ENCODE measurements around the gene PLEKHO2. TPM values are rescaled to one million over a fixed set of nuclear protein-coding genes. Genes with fewer than 3 reads are reported as not detected.

Gene PLEKHO2
- total RNA-seq, 1 experiment from 2014 or later, result 7.9 TPM

DNA sequence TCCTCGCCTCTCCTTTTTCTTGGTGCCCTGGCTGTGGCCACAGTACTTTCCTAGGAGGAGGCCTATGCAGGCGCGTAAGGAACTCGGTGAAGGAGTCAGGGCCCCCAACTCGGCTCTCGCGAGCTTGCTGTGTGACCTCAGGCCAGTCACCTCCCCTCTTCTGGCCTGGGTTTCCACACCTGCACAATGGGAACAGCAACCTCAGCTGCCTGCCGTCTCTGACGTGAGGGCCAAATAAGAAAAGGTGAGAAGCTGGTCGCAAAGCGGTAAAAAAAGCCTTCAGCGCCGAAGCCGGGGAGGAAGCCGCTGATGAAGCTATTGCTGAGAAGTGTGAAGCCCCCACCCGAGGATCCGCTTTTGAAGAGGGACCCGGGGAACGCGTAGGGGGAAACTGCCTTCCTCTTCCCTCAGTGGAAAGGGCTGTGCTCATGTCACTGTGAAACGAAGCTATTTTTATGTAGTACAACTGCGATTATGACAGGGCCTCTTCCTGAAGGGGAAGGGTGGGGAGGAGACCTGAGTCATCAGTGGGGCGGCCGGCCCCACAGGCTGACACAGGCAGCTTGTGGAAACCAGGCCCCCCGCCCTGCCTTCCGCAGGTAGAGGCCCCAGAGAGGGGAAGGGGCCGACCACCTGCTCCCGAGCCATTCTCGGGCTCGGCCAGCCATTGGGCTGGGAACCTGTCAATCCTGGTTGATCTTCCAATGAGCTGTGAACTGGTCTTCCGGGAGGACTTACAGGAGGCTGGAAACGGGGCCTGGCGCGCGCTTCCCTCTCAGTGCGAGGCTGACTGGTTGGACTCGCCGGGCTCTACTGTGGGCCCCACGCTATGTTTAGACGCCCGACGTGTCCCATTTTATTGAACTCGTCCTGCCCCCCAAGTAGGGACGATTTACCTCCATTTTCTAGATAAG is 52.0 kb downstream of the PLEKHO2 start:
- no peak for TF ChIP-seq EZH2 (IDR thresholded peaks at IDR 0.05; ENCODE audit: low read depth)
- TF ChIP-seq, protein P1, sequence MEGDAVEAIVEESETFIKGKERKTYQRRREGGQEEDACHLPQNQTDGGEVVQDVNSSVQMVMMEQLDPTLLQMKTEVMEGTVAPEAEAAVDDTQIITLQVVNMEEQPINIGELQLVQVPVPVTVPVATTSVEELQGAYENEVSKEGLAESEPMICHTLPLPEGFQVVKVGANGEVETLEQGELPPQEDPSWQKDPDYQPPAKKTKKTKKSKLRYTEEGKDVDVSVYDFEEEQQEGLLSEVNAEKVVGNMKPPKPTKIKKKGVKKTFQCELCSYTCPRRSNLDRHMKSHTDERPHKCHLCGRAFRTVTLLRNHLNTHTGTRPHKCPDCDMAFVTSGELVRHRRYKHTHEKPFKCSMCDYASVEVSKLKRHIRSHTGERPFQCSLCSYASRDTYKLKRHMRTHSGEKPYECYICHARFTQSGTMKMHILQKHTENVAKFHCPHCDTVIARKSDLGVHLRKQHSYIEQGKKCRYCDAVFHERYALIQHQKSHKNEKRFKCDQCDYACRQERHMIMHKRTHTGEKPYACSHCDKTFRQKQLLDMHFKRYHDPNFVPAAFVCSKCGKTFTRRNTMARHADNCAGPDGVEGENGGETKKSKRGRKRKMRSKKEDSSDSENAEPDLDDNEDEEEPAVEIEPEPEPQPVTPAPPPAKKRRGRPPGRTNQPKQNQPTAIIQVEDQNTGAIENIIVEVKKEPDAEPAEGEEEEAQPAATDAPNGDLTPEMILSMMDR (conservative IDR thresholded peaks at IDR 0.05), result no peak

GRCh38 chr15:64894395-64895056 is 52.8 kb downstream of the PLEKHO2 start:
- no peaks in the 10 kb centered on the region for H3K27me3 ChIP-seq (ENCODE audit: insufficient read depth, low read depth)
- H3K27ac ChIP-seq, result peak overlapping the region; percentile 71
- intact Hi-C loops (cut with micrococcal nuclease; ENCODE audit: unreplicated experiment), result loop anchor here (2.0 kb wide), 2 partner anchors 44 to 54 kb away; partner anchors contain the start of gene PLEKHO2
- H4K20me1 ChIP-seq (ENCODE audit: insufficient read depth), result no peaks in the 10 kb centered on the region
- no peaks in the 10 kb centered on the region for H3K36me3 ChIP-seq (ENCODE audit: low read depth)
- peak overlapping the region; percentile 52; the same call in 1 of the 2 replicates for H3K4me3 ChIP-seq
- H3K9me3 ChIP-seq (ENCODE audit: insufficient read depth, low read depth), result no peaks in the 10 kb centered on the region
- H2AFZ ChIP-seq, result peak overlapping the region; percentile 77
- peaks cover 11% of the 10 kb centered on the region; the same call in 1 of the 2 replicates for H3F3A ChIP-seq (ENCODE audit: insufficient read depth, low read depth)
- ChIA-PET POLR2A (ENCODE audit: unreplicated experiment) (interaction anchor here (0.5 to 0.6 kb wide), 4 partner anchors 69 to 410 kb away, joined by 3 to 5 read pairs (median 4); partner anchors contain the start of genes PIF1 and RNU5B-1), CTCF (interaction anchor here (0.5 to 0.6 kb wide), 2 partner anchors 61 to 292 kb away, joined by 5 to 9 read pairs; no protein-coding TSS in a partner anchor)
- H3K4me1 ChIP-seq (replicated peaks; ENCODE audit: insufficient read depth), result peaks cover 40% of the 10 kb centered on the region
- TF ChIP-seq EZH2 (IDR thresholded peaks at IDR 0.05; ENCODE audit: low read depth), result no peak
- no peaks in the 10 kb centered on the region for H3K9me2 ChIP-seq (ENCODE audit: insufficient read depth)
- peak overlapping the region; percentile 77 for H3K4me2 ChIP-seq
- no peaks in the 10 kb centered on the region for H3K79me2 ChIP-seq (ENCODE audit: low read depth)
- DNase-seq, result peak in 1 of 2 experiments; percentile 66
- TSS peak; percentile 58 for BruUV-seq (replicated peaks)

More for the DNA sequence above, 52.0 kb downstream of the PLEKHO2 start:
- Histone ChIP-seq H3K4me1 (replicated peaks; ENCODE audit: insufficient read depth) (peaks cover 40% of the 10 kb centered on the region), H3K36me3 (ENCODE audit: low read depth) (no peaks in the 10 kb centered on the region), H3K79me2 (ENCODE audit: low read depth) (no peaks in the 10 kb centered on the region), H2AFZ (peak overlapping the region; percentile 77), H4K20me1 (ENCODE audit: insufficient read depth) (no peaks in the 10 kb centered on the region), H3K9me3 (ENCODE audit: insufficient read depth, low read depth) (no peaks in the 10 kb centered on the region), H3K4me3 (peak overlapping the region; percentile 52; the same call in 1 of the 2 replicates), H3K4me2 (peak overlapping the region; percentile 77), H3F3A (ENCODE audit: insufficient read depth, low read depth) (peaks cover 11% of the 10 kb centered on the region; the same call in 1 of the 2 replicates), H3K27ac (peak overlapping the region; percentile 71), H3K9me2 (ENCODE audit: insufficient read depth) (no peaks in the 10 kb centered on the region), H3K27me3 (ENCODE audit: insufficient read depth, low read depth) (no peaks in the 10 kb centered on the region)
- ChIA-PET POLR2A (ENCODE audit: unreplicated experiment) (interaction anchor here (0.5 to 0.9 kb wide), 6 partner anchors 19 to 411 kb away, joined by 3 to 8 read pairs (median 4); partner anchors contain the start of gene RNU5B-1), CTCF (interaction anchor here (0.6 kb wide), 1 partner anchor 495 kb away, joined by 7 read pairs; no protein-coding TSS in a partner anchor)
- intact Hi-C loops (cut with micrococcal nuclease; ENCODE audit: unreplicated experiment), result loop anchor here (2.0 kb wide), 2 partner anchors 45 to 53 kb away; partner anchors contain the start of gene PLEKHO2
- DNase-seq, result peak; percentile 91 to 98
- BruUV-seq (replicated peaks), result TSS peak; percentile 88

DNA sequence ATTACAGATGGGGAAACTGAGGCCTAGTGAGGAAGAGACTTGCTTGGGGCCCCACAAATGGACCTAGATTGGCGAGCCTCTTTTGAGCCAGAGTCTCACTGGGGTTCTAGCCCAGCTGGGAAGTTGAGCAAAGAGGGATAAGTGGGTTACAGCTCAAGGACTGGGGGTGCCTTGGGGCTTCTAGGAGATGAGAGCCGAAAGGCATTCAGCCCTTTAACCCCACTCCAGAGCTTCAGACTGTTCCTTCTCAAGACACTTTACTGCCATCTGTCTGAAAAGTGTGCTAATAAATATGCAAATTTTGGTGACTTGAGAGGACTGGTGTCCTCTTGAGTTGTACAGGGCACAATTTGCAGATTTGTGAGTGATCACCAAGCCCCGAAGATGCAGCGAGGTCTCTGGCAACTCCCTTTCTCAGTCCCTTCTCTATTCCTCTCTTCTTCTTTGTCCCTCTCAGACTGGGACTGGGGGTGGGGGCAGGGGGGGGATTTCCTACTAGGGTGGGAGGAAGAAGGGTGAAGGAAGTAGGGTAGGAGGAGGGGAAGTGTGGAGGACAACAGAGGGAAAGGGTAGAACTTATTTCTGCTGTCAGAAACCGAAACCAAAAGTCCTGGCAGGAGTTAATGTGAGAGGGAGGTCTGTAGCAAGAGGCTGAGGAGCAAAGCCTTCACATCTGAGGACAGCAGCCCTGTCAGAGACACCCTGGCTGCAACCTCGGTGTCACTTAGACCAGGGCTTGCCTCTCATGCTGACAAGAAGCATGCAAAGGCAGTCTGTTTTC is 53.8 kb downstream of the PLEKHO2 start:
- no peaks in the 10 kb centered on the region for H3K9me2 ChIP-seq (ENCODE audit: insufficient read depth)
- peak overlapping the region; percentile 13; the same call in 1 of the 2 replicates for H3K4me2 ChIP-seq
- ChIA-PET POLR2A (ENCODE audit: unreplicated experiment) (interaction anchor here (0.6 to 0.7 kb wide), 4 partner anchors 39 to 508 kb away, joined by 4 to 13 read pairs (median 8); partner anchors contain the start of gene PIF1), CTCF (no interaction called here)
- intact Hi-C loops (cut with micrococcal nuclease; ENCODE audit: unreplicated experiment), result loop anchor here (2.0 kb wide), 2 partner anchors 43 to 55 kb away; partner anchors contain the start of gene PLEKHO2
- no peak overlapping the region for H2AFZ ChIP-seq
- H3F3A ChIP-seq (ENCODE audit: insufficient read depth, low read depth), result peaks cover 11% of the 10 kb centered on the region; the same call in 1 of the 2 replicates
- H4K20me1 ChIP-seq (ENCODE audit: insufficient read depth), result no peaks in the 10 kb centered on the region
- no peak for TF ChIP-seq EZH2 (IDR thresholded peaks at IDR 0.05; ENCODE audit: low read depth)
- TF ChIP-seq, protein P1 (conservative IDR thresholded peaks at IDR 0.05), result no peak
- no peaks in the 10 kb centered on the region for H3K27me3 ChIP-seq (ENCODE audit: insufficient read depth, low read depth)
- H3K79me2 ChIP-seq (ENCODE audit: low read depth), result no peaks in the 10 kb centered on the region
- H3K9me3 ChIP-seq (ENCODE audit: insufficient read depth, low read depth), result no peaks in the 10 kb centered on the region
- no peak overlapping the region for H3K4me3 ChIP-seq
- no TSS peak for BruUV-seq (replicated peaks)
- H3K27ac ChIP-seq, result no peak overlapping the region
- H3K4me1 ChIP-seq (replicated peaks; ENCODE audit: insufficient read depth), result peaks cover 40% of the 10 kb centered on the region
- H3K36me3 ChIP-seq (ENCODE audit: low read depth), result no peaks in the 10 kb centered on the region
- DNase-seq, result no peak

Data from PC-9 (cell line).